Measurements from ENCODE around the gene GTF2A2. TPM values are rescaled to one million over a fixed set of nuclear protein-coding genes. Genes with fewer than 3 reads are reported as not detected.
"Not testable (repeated sequence)": the region's sequence is repeated elsewhere in the genome, so short reads cannot be mapped to it uniquely, and the experiment has no call there.

The GTF2A2 gene, protein sequence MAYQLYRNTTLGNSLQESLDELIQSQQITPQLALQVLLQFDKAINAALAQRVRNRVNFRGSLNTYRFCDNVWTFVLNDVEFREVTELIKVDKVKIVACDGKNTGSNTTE
- 129 and 145 TPM in 2 replicates for total RNA-seq (2014; rRNA removed; shearing (Covaris generic))

DNA sequence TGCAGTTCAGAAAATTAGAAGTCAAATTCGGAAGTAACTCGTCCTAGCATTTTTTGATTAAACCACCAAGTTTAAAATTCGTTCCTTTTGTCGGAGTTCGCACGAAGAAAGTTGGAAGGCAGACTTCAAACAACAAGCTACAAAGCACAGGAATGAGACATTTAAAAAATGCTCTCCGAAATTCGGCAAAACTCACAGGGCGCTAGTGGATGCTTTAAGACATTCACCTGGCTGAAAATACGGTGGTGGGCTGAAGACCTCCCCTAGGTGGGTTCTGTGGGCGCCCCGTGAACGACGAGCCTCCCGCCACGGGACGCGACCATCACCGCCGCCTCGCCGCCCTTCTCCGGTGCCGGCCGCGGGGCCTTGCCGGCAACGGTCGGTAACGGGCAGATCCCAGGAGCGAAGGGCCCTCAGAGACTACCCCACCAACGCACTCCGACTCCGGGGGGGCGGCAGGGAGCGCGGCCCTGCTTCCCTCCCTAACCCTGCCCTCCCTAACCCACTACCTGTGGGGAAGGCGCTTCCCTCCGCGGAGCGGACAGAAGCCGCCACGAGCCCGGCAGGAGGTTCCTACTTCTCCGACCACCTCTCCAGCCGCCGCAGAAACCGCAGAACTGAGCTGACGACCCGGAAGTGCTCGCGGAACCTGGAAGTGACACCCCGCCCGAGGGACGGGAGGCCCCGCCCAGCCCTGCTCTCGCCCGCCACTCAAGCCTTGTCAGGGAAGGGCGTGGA is at the start of gene GTF2A2:
GTF2A2 (minus strand) TSS at position 619 of the 738 bp plus-strand sequence. CDS start 5,238 bp downstream, outside the sequence.
- H3K27ac ChIP-seq, result peak within 1 kb of the TSS; percentile 76
- peak within 1 kb of the TSS; percentile 90 for H3K4me3 ChIP-seq
- peaks cover 26% of the 10 kb centered on the region for H3K36me3 ChIP-seq
- 0 out of 2 replicates have a peak, but pooled peaks cover 1% of the 10 kb centered on the region for H3K9me3 ChIP-seq (replicated peaks)
- H3K4me1 ChIP-seq, result no peaks in the 10 kb centered on the region; the same call in 1 of the 2 replicates
- peak; percentile 97 to 98 for DNase-seq
- no peaks in the 10 kb centered on the region for H3K27me3 ChIP-seq

- H3K36me3 ChIP-seq, result no peaks in the 10 kb centered on the region
- H3K27ac ChIP-seq, result no peak overlapping the region
- no peaks in the 10 kb centered on the region for H3K27me3 ChIP-seq
- no peak overlapping the region for H3K4me3 ChIP-seq
- no peaks in the 10 kb centered on the region for H3K9me3 ChIP-seq (replicated peaks)
- DNase-seq, result peak; percentile 15 to 30
- H3K4me1 ChIP-seq, result no peaks in the 10 kb centered on the region
These were observed 46.9 kb upstream of the GTF2A2 start for GRCh38 chr15:59703979-59704796.

DNA sequence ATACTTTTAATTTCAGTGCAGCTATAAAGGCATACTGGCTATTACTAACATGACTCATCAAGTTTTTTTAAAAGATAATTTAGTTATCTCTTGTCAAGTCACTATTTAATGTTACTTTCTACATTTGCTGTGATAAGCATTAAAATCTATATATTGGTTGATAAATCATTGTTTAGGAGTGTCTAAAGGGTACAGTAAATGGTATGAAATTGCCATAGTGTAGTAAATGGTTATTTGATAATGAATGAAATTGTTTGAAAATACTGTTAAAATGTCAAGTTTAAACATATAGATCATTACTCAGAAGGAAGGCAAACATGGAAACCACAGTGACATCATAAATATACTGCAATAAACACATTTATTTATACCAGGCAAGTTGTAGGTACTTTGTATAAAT is 45.0 kb upstream of the GTF2A2 start:
- H3K27me3 ChIP-seq, result no peaks in the 10 kb centered on the region
- H3K4me1 ChIP-seq, result no peaks in the 10 kb centered on the region
- no peaks in the 10 kb centered on the region for H3K36me3 ChIP-seq
- no peak for DNase-seq
- H3K4me3 ChIP-seq, result no peak overlapping the region
- H3K27ac ChIP-seq, result no peak overlapping the region
- no peaks in the 10 kb centered on the region for H3K9me3 ChIP-seq (replicated peaks)

GRCh38 chr15:59701880-59702279 is 44.6 kb upstream of the GTF2A2 start:
- Histone ChIP-seq H3K4me1 (no peaks in the 10 kb centered on the region), H3K27me3 (no peaks in the 10 kb centered on the region), H3K9me3 (replicated peaks) (no peaks in the 10 kb centered on the region), H3K36me3 (no peaks in the 10 kb centered on the region), H3K27ac (no peak overlapping the region), H3K4me3 (no peak overlapping the region)
- DNase-seq, result no peak

DNA sequence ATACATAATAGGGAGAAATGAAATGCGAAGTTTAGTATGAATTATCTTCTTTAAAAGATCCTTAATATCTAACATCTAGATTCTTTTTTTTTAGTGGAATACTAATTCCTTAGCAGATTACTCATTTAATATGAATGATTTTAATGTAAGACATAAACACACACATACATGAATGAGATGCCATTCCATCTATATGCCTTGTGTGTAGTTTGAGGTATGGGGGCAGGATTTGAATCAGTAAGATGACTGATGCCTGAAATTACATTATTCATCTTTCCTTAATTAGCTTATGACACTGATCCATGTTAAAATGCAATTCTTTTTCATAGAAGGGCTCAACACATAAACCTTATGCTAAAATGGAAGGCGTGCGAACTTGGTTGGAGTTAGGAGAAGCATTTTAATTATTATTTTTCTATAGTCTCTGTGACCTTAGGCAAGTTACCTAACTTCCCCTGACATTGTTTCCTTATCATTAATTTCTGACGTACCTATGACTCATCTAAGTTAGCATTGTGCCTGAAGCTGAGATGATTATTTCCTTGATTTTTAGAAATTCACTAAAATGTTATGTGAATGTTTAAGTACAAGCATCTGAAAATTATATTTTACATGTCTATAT is 42.6 kb upstream of the GTF2A2 start:
- Histone ChIP-seq H3K27ac (no peak overlapping the region), H3K27me3 (no peaks in the 10 kb centered on the region), H3K4me1 (no peaks in the 10 kb centered on the region), H3K4me3 (no peak overlapping the region), H3K9me3 (replicated peaks) (no peaks in the 10 kb centered on the region), H3K36me3 (no peaks in the 10 kb centered on the region)
- no peak for DNase-seq

GRCh38 chr15:59698065-59698464 is 40.8 kb upstream of the GTF2A2 start:
- not testable (repeated sequence) for H3K4me3 ChIP-seq; H3K9me3 ChIP-seq (replicated peaks); H3K27me3 ChIP-seq; DNase-seq; H3K36me3 ChIP-seq; H3K4me1 ChIP-seq; H3K27ac ChIP-seq

DNA sequence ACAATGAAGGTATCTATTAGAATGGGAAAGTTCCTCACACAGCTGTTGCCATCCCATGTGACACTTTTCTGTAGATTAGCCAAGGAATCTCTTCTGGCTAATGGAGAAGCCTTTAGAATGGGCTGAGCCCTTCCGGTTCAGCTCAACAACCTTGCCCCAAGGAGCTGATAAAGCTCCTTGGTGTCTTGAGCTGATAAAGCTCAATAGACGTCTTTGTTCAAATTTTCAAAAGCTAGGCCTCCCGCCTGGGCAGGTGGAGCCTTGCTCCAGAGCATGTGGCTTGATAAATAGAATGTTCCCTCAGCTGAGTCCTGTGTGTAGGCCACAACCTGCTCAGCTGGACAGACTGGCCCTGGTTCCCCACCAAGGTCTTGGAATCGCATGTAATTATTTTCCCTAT is 39.0 kb upstream of the GTF2A2 start:
- Histone ChIP-seq H3K27me3 (no peaks in the 10 kb centered on the region), H3K4me1 (no peaks in the 10 kb centered on the region)

GRCh38 chr15:59694779-59695178 is 37.5 kb upstream of the GTF2A2 start:
- H3K4me3 ChIP-seq, result no peak overlapping the region
- H3K4me1 ChIP-seq, result no peaks in the 10 kb centered on the region
- DNase-seq, result no peak
- H3K9me3 ChIP-seq (replicated peaks), result no peaks in the 10 kb centered on the region
- H3K27me3 ChIP-seq, result no peaks in the 10 kb centered on the region
- no peak overlapping the region for H3K27ac ChIP-seq
- H3K36me3 ChIP-seq, result no peaks in the 10 kb centered on the region

More for the DNA sequence above, 39.0 kb upstream of the GTF2A2 start:
- Histone ChIP-seq H3K9me3 (replicated peaks) (no peaks in the 10 kb centered on the region), H3K4me3 (no peak overlapping the region), H3K27ac (no peak overlapping the region), H3K36me3 (no peaks in the 10 kb centered on the region)
- peak in 1 of 2 experiments; percentile 9 for DNase-seq

DNA sequence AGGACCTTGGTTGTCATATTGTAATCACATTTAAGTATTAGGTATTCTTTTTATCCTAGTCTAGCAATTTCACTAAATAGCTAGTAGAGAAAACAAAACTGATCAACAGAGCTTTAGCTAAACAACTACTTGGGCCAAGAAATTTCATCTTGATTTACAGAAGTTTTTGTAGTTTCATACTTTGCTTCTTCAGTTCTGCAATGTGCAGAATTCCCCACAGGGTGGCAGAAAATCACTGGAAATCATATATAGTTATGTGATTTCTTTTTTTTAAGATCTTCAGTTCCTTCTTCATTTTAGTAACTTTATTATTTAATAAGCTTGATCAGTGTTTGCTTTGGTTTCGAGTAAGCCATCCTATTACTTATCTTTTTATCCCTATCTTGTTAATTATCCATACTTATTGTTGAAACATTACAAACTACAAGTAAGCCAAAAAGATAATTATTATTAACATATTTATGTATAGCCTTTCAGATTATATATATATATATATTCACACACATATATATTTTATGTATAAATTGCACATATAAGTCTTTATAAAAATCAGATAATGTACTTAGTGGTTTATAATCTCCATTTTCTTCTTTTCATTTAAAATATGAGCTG is 34.0 kb upstream of the GTF2A2 start:
- H3K4me3 ChIP-seq, result no peak overlapping the region
- no peaks in the 10 kb centered on the region for H3K4me1 ChIP-seq
- 0 out of 2 replicates have a peak, but pooled peaks cover under 1% of the 10 kb centered on the region for H3K36me3 ChIP-seq
- peak; percentile 31 to 65 for DNase-seq
- H3K9me3 ChIP-seq (replicated peaks), result no peaks in the 10 kb centered on the region
- no peaks in the 10 kb centered on the region for H3K27me3 ChIP-seq
- no peak overlapping the region for H3K27ac ChIP-seq

- H3K9me3 ChIP-seq (replicated peaks), result no peaks in the 10 kb centered on the region
- peak overlapping the region; percentile 96; the same call in 1 of the 2 replicates for H3K27ac ChIP-seq
- no peaks in the 10 kb centered on the region for H3K4me1 ChIP-seq
- H3K36me3 ChIP-seq, result peaks cover 12% of the 10 kb centered on the region; the same call in 1 of the 2 replicates
- H3K4me3 ChIP-seq, result peak overlapping the region; percentile 99
- DNase-seq, result peak; percentile 65 to 72
- H3K27me3 ChIP-seq, result no peaks in the 10 kb centered on the region
These were observed 32.4 kb upstream of the GTF2A2 start for GRCh38 chr15:59689626-59690236.

- Histone ChIP-seq H3K4me1 (no peaks in the 10 kb centered on the region), H3K27me3 (no peaks in the 10 kb centered on the region), H3K9me3 (replicated peaks) (no peaks in the 10 kb centered on the region), H3K27ac (peak within 1 kb of the TSS; percentile 96), H3K36me3 (peaks cover 18% of the 10 kb centered on the region; the same call in 1 of the 2 replicates), H3K4me3 (peak within 1 kb of the TSS; percentile 99)
- DNase-seq, result peak; percentile 98 to 99
These were observed 31.7 kb upstream of the GTF2A2 start, which contains the start of gene BNIP2 for GRCh38 chr15:59688782-59689625. TSS of gene BNIP2 (minus strand) at chr15:59689320. CDS start at chr15:59682457, 6,863 bp downstream.

DNA sequence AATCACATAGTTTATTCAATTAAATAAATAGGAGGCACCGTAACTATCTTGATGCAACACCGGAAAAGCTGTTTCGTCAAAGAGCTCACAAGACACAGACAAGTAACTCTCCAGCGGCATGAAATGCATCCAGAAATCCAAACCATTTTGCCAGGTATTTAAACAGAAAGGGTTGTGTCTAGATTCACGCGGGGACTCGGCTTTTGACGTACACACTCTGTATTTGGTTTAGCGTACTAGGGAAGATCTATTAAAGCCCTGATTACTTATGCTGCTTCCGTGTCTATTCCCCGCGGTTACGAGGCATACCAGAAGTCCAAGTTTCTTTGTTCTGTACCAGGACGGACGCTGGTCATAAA is 31.1 kb upstream of the GTF2A2 start:
- Histone ChIP-seq H3K36me3 (peaks cover 21% of the 10 kb centered on the region), H3K4me3 (peak overlapping the region; percentile 99), H3K27me3 (no peaks in the 10 kb centered on the region), H3K9me3 (replicated peaks) (no peaks in the 10 kb centered on the region), H3K4me1 (no peaks in the 10 kb centered on the region), H3K27ac (peak overlapping the region; percentile 96)
- DNase-seq, result no peak

DNA sequence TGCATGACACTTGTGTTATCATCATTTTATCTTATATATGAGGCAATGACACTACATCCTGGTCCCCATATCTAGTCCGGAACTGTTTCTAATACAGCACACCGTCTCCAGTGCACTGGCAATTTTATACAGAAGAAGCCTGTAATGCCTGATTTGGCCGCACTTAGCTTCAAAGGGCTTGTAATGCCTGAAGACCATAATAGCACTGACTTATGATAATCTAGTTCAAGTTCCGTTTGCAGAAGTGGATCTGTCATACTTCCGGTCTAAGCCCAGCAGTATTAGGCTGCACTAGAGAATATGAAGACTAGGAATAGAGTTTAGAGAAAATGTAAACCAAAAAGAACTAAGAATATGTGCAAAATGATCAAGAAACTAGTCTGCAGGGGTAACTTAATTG is 30.5 kb upstream of the GTF2A2 start:
- H3K9me3 ChIP-seq (replicated peaks), result no peaks in the 10 kb centered on the region
- H3K36me3 ChIP-seq, result peaks cover 27% of the 10 kb centered on the region
- H3K27ac ChIP-seq, result no peak overlapping the region
- H3K27me3 ChIP-seq, result no peaks in the 10 kb centered on the region
- H3K4me1 ChIP-seq, result no peaks in the 10 kb centered on the region
- DNase-seq, result no peak
- peak overlapping the region; percentile 99 for H3K4me3 ChIP-seq

All from SJCRH30 (cell line).